DLD1 (cell line): ENCODE data around the gene BEND3.

ENCODE experiments used
- in situ Hi-C: cut with HindIII; loops from 2 replicates; pipeline ENCODE4 v1.10.0; 2017; ENCODE audit warnings: low sequenced_read_pairs

Gene BEND3

DNA sequence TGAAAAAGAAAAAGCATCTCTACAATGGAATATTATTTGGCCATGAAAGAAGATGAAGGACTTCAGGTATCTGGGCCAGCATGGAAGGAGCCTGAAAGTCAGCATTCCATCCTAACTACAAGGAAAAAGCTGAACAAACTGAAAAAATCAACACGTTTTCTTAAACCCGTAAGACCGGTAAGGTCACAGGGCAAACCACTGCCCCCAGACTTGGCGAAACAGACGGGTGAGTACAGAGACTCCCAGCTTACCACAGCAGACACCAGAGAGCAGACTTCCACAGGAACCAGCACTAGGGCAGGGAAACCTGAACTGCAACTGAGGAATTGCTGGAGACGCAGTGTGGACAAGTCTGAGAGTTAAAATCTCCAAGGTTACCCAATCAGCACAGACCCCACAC, 31.4 kb downstream of the BEND3 start:
- in situ Hi-C loops = no loop called here

- in situ Hi-C loops = no loop called here
Measured at GRCh38 chr6:107083047-107083768, 32.1 kb downstream of the BEND3 start.

GRCh38 chr6:107082045-107082444, 33.3 kb downstream of the BEND3 start:
- in situ Hi-C loops = no loop called here

GRCh38 chr6:107080036-107080435, 35.3 kb downstream of the BEND3 start:
- in situ Hi-C loops = no loop called here

DNA sequence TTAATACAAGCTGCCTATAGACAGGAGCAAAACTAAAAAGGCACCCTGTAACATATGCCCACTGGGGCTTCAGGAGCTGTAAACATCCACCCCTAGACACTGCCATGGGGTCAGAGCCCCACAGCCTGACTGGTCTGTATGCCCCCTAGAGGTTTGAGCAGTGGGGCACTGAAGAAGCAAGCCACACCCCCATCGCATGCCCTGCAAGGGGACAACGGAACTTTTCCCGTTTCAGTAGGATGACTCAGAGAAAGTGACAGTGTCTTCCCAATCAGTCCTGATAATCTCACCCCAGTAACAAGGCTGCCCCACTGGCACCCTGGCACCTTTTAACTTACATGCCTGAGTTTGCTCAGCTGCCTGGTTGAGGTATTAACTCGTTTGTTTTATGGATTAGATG, 35.9 kb downstream of the BEND3 start:
- in situ Hi-C loops = no loop called here

DNA sequence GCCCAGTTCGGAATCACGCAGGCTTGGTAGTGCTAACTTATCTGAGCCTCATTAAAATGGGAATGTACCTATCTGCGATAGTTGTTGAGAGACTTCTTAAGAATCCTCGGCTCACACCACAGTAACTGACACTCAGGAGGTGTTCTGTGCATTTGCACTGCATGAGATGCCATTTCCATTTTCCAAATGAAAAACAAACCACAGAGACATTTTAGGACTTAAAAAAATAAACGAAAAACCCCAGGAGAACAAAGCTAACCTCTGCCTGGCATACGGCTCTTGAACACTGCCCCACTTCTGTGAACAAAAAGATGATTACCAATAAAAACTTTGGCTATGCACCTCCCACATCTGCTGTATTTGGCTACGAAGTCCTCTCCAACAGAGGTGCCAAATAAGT, 37.6 kb downstream of the BEND3 start:
- in situ Hi-C loops = no loop called here

DNA sequence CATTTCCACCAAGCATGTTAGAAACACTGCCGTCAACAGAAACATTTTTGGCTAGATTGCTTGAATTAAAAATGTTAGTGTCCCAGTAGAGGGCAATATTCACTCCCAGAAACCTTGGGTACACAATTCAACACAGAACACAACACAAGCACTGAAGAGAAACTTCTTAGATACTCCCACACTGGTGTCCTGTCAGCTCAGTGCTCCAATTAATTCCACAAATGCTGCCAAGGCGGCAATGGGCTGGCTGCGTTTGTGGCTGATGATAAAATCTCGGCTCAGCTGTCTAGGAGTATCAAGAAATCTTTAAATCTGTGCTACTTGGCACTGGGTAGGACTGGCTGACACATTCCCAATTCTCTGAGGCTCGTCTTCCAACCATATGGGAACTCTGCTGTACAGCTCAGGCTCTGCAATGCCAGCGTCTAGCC, 39.3 kb downstream of the BEND3 start:
- in situ Hi-C loops = no loop called here

DNA sequence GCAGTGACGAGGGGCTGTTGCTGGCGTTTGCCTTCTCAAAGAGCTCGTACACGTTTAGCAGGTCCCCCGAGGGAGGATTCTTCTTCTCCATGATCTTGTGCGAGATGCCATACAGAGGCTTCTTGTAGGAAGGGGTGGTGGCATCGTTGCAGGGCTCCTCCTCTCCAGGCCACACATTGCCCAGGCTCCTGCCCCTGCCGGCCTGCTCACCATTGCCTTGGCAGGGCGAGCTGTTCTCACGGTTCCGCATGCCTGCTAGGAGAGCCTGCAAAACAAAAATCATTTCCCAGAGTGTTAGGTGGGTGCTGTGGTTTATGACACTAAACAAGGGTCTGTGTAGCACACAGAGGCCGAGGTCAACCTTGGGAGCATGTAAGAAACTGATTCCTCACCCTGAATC, 44.6 kb downstream of the BEND3 start:
- in situ Hi-C loops = no loop called here

GRCh38 chr6:107069631-107070548, 45.4 kb downstream of the BEND3 start:
- in situ Hi-C loops = no loop called here

- in situ Hi-C loops = no loop called here
Measured at GRCh38 chr6:107068691-107069630, 46.4 kb downstream of the BEND3 start.

- in situ Hi-C loops = no loop called here
Measured at GRCh38 chr6:107066697-107067659, 48.3 kb downstream of the BEND3 start.

DNA sequence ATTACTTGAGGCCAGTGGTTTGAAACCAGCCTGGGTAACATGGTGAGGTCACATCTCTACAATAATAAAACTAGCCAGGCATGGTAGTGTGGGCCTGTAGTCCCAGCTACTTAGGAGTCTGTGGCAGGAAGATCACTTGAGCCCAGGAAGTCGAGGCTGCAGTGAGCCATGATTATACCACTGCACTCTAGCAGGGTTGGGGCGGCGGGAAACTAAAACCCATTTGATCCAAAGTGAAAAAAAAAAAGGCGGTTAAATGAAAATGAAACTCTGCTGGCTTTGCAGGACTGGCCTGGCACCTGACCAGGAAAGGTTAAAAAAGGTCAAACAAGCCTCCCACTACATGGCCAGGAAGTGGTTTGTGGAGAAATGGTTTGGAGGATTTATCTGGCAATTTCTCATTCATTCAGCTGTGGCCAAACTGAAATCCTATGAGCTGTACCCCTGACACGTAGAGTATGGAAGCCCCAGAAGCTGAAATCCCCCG, 50.7 kb downstream of the BEND3 start:
- in situ Hi-C loops = no loop called here

- in situ Hi-C loops = no loop called here
Measured at GRCh38 chr6:107062691-107063090, 52.6 kb downstream of the BEND3 start.

DNA sequence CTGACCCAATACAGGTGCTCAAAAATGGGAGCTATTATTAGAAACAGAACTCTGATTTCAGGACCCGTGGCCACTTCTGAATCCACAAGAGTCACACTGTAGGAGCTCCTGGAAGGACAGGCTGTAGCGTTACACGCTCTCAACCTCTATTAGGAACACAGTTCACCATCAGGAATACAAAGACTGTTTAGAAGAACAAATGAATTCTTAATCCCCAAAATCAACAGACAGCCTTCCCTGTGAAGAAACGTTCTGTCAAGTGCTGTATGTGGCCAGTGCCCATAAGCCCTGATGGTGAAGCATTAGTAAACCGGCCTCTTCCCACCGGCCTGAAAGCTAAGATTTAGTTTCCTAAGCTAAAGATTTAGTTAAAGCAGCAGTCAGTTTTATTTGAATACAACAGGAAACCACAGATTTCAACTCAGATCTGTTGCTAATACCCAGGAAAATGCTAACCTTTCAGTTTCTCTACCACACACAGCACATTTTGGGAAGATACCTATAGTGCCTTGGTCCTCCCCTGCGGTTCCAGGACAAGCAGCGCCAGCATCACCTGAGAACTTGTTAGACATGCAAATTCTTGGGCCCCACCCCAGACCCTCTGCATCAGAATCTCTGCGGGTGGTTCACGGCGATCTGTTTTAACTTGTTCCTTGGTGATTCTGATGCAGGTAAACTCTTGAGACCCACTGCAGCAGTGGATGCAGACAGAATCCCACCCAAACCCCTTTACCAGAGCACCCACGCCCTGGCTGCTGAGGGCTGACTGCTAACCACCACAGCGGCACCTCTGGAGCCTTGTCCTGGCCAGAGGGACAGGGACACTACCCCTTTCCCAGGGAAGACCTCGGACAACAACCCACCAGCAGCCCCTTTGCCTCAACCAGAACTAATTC, 53.9 kb downstream of the BEND3 start:
- in situ Hi-C loops = no loop called here

DNA sequence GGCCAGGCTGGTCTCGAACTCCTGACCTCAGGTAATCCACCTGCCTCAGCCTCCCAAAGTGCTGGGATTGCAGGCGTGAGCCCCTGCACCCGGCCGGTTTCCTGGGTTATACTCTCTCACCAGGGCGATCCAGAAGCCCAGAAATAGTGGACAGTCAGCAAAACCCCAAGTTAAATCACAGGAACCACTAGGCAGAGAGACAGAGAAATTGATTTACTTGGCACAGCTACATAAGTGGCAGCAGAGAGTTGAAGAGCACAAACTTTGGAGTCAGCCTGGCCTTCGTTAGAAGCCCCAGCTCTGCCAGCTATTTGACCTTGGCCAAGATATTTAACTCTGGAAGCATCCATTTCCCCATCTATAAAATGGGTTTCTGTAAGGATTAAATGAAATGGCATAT, 54.6 kb downstream of the BEND3 start:
- in situ Hi-C loops = no loop called here

GRCh38 chr6:107059606-107060005, 55.7 kb downstream of the BEND3 start:
- in situ Hi-C loops = no loop called here

DNA sequence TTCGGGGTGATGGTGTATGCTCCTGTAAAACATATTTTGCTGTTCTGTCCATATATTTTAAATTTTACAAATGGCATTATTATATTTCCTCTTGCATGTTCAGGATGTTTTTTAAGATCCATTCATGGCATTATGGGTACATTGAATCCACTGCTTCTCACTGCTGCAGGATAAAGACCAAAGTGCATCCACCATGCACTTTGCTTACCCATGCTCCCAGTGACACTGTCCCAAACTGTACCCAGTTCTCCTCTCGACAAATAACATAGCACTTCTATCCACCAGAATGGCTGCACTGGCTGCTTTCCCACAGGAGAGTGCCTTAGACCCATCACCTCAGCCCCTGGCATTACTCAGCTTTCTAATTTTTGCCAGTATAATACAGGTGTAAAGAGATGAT, 57.6 kb downstream of the BEND3 start:
- in situ Hi-C loops = no loop called here

- in situ Hi-C loops = no loop called here
Measured at GRCh38 chr6:107056796-107057195, 58.5 kb downstream of the BEND3 start.

- in situ Hi-C loops = no loop called here
Measured at GRCh38 chr6:107047807-107048206, 67.5 kb downstream of the BEND3 start.
